Measurements from ENCODE around the gene GPATCH1.

DNA sequence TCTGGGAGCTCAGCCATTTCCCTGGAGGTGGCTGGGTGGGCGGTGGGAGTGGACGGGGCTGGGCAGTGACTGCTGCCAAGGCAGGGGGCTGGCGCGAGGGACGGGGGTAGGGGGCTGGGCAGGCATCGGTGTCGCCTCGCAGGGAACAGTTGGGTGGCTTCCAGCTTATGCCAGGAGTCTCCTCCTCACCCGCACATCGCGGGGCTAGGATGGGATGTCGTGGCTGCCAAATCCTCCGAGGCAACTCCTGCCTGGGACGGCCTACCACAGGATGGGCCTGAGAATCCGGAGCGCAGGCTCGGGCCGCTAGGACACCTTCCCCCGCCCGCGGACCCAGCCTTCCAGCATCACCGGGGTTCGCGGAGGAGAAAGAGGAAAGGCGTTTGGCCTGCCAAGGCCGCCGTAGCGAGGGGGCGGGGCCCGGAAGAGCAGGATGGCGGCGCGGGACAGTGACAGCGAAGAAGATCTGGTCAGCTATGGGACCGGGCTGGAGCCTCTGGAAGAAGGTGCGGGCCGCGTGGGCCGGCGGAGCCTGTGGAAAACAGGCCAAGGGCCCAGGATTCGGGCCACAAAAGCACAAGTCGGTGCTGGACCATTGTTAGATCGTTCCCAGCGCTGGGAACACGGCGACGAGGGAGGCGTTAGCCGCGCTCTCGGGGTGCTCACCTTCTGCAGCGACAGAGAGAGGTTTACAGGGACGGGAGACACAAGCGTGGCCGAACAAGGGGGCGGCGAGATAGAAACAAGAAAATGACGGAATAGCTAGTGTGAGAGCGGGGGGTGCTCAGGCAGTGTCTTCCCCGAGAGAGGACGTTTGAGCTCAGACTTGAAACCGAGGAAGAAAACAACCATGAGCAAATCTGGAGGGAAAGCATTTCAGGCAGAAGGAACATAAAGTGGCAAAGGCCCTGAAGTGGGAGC, at the start of gene GPATCH1:
- TF ChIP-seq ZNF384 (IDR thresholded peaks at IDR 0.05; ENCODE audit: borderline replicate concordance, low read depth, low read length): no peak
- TF ChIP-seq CTCF (IDR thresholded peaks at IDR 0.05 in 2 of 3, conservative IDR thresholded peaks at IDR 0.05 in 1 of 3; ENCODE audit: control insufficient read depth in 2 of 3, extremely low read depth in 1 of 3, insufficient read depth in 1 of 3, low read depth in 3 of 3, low read length in 3 of 3): no peak
- TF ChIP-seq SPI1 (IDR thresholded peaks at IDR 0.05; ENCODE audit: borderline replicate concordance, insufficient read depth, low read depth, low read length): no peak
- TF ChIP-seq POLR2A (IDR thresholded peaks at IDR 0.05; ENCODE audit: low read depth, low read length): peak; percentile 92
- no peak for TF ChIP-seq GABPA (IDR thresholded peaks at IDR 0.05; ENCODE audit: low read depth)
- no peak for TF ChIP-seq CBX5 (IDR thresholded peaks at IDR 0.05; ENCODE audit: low read depth)
- TF ChIP-seq, protein P1, sequence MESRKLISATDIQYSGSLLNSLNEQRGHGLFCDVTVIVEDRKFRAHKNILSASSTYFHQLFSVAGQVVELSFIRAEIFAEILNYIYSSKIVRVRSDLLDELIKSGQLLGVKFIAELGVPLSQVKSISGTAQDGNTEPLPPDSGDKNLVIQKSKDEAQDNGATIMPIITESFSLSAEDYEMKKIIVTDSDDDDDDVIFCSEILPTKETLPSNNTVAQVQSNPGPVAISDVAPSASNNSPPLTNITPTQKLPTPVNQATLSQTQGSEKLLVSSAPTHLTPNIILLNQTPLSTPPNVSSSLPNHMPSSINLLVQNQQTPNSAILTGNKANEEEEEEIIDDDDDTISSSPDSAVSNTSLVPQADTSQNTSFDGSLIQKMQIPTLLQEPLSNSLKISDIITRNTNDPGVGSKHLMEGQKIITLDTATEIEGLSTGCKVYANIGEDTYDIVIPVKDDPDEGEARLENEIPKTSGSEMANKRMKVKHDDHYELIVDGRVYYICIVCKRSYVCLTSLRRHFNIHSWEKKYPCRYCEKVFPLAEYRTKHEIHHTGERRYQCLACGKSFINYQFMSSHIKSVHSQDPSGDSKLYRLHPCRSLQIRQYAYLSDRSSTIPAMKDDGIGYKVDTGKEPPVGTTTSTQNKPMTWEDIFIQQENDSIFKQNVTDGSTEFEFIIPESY (IDR thresholded peaks at IDR 0.05): no peak
